ENCODE measurements around the gene MAPKAP1.

The MAPKAP1 gene

DNA sequence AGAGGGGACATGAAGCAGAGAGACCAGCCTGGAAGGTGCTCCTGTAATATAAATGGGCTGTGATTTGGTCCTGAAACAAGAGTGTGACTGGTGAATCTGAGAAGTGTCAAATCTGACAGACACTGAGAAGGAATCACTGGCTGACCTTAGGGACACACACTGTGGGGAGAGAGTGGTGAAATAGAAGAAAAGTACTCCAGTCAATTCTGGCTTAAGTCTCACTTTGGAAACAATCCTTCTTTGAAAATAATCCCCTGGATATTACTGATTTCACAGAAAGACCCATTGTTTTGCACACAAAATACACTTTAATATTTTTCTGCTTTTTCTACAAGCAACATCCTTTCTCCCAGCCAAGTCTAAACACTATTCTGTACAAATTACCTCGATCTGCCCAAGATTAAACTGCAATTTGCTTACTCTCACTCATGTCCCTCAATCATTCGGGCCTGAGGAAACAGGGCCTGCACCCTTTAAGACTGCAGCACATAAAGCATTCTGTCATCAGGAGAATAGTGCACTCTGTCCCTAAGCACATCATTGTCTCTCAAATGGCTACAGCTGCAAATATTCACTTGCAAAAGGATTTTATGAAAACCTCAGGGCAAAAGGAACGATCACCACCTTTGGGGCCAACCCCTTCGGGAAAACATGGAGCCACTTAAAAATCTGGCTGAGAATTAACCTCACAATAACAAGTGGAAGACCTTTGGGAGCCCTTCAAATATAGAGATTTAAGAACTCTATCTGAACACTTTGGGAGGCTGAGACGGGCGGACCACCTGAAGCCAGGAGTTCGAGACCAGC, 68.6 kb downstream of the MAPKAP1 start:
- no peak for FAIRE-seq

DNA sequence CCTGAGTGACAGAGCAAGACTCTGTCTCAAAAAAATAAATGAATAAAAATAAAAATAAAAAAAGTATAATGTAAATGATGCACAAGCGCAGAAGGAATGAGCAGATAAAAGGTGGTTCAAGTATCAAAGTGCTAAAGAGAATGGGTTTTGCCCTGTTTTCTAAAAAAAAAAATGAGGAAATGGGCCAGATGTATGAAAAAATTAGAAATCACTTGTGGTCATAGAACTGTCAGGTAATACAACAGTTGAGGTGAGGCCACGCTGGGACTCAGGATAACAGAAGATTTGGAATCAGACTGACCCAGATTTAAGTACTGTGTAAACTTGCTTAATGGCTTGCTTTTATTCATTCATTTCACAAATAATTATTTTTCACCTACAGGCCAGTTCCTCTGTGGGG, 69.8 kb downstream of the MAPKAP1 start:
- FAIRE-seq, result no peak

DNA sequence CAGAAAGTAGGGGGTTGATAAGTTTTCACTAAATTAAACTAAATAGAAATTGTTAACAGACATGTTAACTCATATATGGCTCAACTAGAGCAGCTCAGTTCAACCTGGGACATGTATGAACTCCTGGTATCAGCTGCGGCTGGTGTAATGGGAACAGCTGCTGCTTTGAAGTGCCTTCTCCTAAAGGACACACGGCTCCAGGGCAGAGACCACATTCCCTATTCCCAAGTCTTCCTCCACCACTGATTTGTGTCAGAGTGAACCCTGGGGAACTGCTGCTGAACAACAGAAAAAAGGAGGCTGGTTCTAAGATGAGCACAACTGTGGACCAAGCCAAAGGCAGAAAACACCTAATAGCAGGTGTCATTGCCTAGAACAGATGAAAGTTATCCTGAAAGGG, 71.1 kb downstream of the MAPKAP1 start:
- no peak for FAIRE-seq

DNA sequence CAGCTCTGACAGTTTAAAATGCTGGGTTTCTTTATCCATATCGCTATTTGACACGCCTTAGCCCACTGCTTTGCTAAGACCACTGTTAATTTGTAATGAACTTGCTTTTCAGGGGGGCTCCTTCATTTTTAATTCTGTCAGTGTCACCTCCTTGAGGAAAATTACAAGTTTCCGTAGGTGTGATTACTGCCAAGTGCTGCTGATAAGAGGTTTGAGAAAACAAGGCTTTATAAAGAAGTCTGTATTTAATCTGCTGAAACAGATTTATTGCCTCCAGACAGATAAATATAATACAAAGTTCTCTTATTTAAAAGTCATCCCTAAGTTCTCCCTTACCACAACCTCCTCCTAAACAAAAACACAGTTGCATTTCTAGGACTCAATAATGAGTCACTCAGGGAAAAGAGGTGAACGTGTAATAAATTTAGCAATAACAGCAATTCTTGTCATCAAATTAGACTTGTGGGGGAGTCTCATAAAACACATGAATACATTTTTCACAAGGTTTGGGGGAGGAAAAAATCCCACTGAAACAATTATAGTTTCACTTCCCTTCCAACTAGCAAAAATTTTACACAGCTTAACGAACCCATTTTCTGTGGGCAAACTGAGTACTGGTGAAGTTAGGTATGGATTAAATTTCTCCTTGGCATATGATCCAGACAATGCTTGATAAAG, 72.8 kb downstream of the MAPKAP1 start:
- no peak for FAIRE-seq

DNA sequence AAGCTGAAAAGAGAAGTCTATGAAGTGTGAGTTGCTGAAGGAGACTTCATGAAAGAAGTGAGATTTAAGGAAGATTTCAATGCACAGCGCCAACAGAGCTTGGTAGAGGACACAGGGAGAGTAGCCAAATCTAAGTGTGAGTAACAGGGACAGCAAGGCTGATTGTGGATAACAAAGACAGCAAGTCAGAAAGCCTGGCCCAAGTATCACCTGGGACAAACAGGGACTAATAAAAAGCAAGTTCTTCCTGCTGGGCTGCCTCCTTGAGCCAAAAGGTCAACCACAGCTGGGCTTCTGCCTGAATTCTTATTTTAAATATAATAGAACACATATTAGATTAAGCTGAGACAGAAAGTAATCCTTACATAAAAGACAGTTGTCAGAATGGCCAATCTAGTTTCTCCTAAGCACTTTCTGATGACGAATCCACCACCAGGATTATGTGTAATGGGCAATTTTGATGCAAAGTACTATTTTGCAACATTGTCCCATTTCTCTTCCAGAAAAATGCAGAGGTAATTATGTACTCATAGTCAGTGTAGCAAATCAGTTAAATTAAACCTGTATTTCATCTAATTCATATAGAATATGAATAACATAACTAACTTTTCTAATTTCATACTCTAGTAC, 73.8 kb downstream of the MAPKAP1 start:
- FAIRE-seq, result no peak

DNA sequence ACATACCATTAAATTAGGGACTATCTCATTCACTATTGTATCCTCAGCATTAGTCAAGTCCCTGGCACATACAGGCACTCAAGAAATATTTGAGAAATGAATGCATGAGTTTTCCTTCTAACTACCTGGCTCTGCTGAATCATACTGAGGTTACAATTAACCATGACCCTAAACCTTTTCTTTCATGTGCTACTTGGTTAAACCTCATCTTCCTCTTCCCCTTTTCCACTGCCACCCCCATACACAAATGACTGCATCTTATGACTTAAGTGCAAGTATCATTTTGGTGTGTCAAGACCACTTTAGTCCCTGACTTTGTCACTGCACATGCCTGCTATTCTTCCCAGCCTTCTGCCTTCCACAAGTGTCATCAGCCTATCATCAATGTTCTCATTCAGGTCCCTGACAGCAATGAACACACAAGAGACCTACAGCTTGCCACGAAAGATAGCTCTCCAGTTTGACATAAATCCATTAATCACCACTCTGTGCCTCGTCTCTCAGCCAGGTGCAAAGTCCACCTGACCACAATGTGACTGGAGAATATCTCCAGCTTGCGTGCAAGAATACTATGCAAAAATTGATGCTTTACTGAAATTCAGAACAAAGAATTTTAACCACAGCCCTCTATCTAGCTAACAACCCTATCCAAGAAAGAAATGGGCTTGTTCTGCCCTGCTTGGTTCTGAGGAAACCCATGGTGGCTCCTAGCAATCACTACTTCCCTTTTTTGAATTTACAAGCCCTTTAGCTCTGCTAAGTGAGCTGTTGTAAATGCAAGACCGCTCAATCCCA, 74.5 kb downstream of the MAPKAP1 start:
- no peak for FAIRE-seq

DNA sequence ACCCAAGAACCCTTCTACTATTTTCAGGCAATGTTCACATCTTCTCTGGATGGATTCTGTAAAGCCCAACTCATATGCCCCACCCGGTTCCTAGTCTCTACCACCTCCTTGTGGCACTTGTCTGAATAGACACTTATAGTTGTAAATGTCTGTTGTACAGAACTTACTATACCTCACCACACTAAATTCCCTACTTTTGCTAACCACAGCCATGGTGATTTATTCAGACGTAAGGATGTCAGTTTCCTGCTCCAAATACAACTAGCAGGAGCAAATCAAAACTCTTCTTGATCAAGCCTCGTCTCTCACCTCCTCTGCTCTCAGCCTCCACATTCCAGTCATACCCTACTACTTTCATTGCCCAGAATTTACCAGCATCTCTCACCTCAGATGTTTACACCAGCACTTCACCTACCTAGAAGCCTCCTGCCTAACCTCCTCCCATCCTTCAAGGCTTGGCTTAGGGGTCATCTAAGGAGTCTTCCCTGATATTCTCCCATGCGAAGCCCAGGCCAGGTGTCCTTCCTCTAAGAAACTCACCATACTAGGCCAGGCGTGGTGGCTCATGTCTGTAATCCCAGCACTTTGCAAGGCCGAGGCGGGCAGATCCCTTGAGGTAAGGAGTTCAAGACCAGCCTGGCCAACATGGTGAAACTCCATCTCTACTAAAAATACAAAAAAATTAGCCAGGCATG, 75.5 kb downstream of the MAPKAP1 start:
- FAIRE-seq, result no peak

DNA sequence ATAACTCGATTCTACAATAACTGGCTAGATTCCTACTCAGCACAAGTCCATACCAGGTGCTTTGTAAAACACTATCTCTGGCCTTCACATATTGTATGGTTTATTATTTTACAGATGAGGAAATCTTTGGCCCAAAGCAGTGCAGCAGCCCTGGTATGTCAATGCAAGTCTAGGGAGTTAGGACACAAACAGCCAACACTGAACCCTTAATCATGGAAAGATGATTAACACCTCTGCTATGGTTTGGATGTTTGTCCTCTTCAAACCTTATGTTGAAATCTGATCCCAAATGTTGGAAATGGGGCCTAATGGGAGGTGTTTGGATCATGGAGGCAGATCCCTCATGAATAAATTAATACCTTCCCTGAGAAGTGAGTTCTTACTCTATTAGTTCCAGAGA, 76.6 kb downstream of the MAPKAP1 start:
- FAIRE-seq, result no peak

DNA sequence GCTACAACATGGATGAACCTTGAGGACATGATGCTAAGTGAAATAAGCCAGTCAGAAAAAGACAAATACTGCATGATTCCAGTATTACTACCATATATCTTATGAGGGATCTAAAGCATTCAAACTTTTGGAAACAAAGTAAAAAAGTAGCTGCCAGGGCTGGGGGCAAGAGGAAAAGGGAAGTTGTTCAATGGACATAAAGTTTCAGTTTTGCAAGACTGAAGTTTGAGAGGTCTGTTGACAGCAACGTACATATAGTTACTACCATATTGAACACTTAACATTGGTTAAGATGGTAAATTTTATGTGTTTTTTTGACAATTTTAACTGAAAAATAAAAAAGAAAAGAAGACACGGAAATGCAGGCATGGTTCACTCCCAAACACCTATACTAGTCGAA, 77.6 kb downstream of the MAPKAP1 start:
- no peak for FAIRE-seq

DNA sequence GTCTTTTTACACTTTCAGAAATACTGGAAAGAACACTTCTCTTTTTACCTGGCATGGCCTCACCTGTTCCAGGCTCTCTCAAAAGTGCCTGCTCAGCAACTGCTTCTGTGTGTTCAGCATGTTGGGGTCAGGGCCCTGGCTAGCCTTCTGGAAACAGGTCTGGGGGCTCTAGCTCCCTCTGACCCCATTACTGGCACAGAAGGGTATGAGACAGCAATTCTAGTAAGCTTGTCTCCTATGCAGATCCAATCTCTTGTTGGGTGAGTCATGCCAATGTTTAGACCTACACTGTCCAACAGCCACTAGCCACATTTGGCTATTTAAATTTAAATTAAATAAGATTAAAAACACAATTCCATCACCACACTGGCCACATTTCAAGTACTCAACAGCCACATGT, 80.8 kb downstream of the MAPKAP1 start:
- no peak for FAIRE-seq

DNA sequence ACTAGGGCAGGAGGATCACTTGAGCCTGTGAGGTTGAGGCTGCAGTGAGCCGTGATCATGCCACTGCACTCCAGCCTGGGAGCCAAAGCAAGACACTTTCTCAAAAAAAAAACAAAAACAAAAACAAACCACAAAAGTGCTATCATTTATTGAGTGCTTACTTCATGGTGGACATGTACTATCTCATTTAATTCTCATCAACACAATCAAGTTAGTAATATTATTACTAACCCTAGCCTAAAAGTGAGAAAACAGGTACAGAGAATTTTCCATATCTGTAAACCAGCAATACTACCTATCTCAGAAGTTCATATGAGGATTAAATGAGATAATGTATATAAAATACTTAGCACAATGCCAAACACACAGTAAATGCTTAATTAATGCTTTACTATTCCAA, 85.8 kb downstream of the MAPKAP1 start:
- FAIRE-seq, result no peak

DNA sequence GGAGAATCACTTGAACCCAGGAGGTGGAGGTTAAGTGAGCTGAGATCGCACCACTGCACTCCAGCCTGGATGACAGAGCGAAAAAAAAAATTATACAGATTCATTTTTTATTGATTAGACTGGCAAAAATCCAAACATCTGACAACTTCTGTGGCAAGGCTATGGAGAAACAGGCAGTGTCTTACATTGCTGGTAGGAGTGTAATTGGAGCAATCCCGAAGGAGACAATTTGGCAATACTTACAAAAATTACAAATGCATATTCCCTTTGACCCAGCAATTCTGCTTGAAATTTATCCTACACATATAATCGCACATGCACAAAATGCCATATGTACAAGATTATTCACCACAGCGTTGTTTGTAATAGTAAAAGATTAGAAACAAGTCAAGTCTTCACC, 86.8 kb downstream of the MAPKAP1 start:
- FAIRE-seq, result no peak

DNA sequence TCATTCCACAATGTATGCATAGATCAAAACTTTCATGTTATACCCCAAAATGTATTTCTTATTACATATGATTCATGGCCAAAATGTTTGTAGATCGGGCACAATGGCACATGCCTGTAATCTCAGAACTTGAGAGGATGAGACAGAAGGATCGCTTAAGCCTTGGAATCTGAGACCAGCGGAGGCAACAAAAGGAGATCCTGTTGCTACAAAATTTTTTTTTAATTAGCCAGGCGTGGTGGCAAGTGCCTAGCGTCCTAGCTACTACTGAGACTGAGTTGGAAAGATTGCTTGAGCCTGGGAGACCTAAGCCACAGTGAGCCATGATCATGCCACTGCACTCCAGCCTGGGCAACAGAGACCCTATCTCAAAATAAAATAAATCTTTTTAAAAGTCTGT, 89.9 kb downstream of the MAPKAP1 start:
- FAIRE-seq, result no peak

DNA sequence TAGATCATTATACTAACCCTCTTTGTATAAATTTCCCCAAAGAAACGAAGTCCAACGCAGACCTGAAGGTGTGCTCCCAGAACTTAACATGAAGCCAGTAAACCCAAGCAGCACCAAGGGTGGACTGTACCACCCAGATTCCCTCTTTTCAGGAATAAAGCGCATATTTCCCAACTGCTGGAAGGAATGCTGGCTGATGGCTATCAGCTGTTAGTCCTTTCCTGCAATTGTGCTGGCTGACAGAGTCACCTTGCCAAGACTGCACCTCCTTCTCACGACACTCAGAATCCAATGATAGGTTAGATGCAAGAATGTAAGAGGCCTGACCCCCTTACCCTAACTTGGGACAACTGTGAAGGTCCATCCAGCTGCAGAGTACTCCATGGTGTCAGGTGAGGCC, 93.9 kb downstream of the MAPKAP1 start:
- FAIRE-seq, result no peak

DNA sequence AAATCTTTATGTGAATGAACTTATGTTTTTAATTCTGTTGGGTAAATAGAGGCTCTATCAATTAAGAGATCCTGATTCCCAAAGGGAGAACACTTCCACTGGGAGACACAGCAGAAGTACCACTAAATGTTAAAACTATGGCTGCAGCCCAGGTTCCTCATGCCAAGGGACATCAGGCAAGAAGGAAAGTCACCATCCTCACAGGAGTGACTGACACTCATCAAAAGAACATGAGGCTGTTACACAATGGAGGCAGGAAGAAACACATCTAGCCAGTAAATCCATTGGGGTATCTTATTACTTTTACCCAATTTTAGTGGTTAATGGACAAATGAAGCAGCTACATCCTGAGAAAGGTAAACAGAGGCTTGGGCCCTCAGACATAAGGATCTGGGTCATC, 94.4 kb downstream of the MAPKAP1 start:
- no peak for FAIRE-seq

DNA sequence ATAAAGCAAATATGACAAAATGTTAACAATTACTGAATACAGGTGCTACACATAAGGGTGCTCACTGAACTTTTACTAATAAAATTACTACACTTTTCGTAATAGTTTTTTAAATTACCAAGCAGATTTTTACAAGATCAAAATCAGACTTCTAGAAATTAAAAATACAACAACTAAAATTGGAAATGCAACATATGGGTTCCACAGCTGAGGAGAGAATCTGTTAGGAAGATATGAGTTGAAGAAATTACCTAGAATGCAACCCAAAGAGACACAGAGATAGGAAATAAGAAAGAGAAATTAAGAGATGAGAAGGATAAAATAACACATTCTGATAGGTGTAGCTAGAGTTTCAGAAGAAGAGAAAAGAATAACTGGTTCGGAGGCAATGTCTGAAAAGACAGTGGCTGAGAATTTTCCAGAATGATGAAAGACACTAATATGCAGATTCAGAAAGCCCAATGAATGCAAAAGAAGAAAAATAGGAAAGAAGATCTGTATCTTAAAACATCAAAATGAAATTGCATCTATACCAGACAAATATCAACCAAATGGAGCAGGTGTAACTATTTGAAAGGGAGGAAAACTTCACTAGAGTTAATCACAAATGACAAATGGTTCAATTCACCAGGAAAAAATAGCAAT, 95.8 kb downstream of the MAPKAP1 start:
- FAIRE-seq, result no peak

DNA sequence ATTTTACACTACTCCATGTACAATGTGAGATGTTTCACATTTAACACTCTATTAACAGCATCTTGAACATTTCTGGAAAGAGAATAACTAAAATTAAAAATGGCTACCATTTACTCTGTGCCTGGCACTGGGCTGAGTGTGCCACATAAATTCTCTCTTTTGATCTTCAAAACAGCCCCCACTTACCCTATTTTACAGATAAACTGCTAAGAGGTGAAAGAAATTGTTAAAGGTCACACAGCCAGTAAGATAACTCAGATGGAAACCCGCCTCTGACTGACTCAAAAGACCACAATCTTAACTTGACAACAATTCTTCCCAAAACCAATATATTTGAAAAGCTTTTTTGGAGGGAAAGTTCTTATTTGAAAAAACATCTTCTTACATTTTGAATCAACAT, 97.3 kb downstream of the MAPKAP1 start:
- FAIRE-seq, result no peak

DNA sequence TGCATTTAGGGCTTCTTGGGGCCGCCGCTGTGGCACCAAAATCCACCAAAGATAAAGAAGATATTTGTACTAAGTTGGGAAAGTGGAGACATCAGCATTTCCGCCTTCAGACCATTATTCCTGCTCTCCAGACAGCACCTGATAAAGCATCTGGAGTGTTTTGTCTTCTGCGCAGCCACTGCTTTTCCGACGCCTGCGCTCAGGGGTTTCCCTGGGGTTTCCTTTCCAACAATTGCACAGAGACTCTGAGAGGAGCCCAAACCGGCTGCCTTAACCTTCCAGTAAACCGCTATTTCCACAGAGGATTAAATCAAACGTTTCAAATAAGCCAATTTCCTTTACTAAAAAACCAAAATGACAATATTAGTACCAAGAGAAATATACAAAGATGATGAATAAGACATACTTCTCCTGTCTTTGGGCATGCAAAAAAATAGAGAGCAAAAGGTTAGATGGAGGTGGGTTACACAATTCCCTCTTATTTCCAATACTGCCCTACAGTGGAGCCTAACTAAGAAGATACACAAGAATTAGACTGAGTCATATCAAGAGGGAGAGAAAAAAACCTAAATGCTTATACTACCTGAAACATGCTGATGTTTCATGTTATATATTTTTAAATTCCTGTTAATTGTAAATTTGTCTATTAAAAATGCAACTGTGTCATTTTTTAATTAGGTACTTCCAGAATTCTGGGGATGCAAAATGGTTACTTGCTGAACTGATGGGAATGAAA, 98.4 kb downstream of the MAPKAP1 start:
- FAIRE-seq, result no peak

DNA sequence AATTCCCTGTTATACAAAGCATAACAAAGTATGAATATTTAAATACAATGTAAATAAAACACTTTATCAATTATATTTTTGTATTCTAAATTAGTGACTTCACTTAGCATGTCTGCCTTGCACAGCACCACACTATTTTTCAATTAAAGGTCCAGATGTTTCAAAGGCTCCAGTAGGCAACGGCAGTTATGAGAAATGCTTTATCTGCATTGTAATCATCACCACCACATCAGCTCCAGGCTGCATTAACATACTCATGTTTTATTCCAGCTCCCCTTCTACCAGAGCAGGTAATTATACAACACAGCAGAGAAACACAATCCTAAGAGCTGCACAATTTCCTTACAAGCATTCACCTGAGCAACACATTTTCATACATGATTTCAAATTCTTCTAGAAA, 102.8 kb downstream of the MAPKAP1 start:
- no peak for FAIRE-seq

DNA sequence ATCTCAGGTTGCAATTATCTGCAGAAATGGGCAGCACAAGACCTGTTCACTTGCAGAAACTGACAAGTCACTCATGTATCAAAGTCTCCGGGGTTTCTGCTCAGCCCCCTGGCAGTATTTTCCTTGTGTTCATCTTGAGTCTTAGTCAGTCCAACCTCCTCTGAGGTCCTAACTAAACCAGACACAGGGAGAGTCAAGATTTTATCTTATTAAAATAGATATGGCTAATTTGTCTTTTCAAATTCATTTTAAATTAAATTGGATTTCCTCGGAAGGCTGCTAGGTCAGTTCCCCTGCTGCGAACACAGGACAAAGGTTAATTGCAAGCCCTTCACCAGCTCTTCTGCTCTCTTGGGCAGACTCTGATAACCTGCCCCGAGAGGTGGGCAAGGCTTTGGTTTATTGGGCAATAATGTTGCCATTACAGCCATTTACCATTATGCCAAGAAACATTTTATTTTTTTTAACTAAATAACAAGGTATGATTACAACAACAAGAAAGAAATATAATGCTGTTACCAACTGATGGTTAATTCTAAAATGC, 103.5 kb downstream of the MAPKAP1 start:
- FAIRE-seq, result no peak

DNA sequence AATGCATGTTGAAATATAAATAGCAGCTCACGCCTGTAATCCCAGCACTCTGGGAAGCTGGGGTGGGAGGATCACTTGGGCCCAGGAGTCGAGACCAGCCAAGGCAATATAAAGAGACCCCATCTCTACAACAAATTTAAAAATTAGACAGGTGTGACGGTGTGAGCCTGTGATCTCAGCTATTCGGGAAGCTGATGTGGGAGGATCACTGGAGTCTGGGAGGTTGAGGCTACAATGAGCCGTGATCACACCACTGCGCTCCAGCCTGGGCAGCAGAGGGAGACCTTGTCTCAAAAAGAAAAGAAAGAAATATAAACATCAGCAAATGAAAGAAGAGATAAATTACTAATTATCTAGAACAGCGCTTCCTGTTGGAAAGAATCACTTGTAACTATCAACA, 105.0 kb downstream of the MAPKAP1 start:
- no peak for FAIRE-seq

Data from islet of Langerhans (tissue), 1 donor.